Measurements from ENCODE around the gene CASP3.

- TF ChIP-seq CTCF (conservative IDR thresholded peaks at IDR 0.05; ENCODE audit: low read depth, low read length) (no peak), EZH2 (IDR thresholded peaks at IDR 0.05; ENCODE audit: low read length, unreplicated experiment) (no peak)
Observed at GRCh38 chr4:184616633-184617551, 32.4 kb downstream of the CASP3 start.
